ENCODE measurements around the gene WSCD2.

The WSCD2 gene

GRCh38 chr12:108097160-108097911 lies 31.8 kb upstream of the WSCD2 start:
- H3K27me3 ChIP-seq (ENCODE audit: insufficient read depth, low read length): no peaks in the 10 kb centered on the region
- no peak overlapping the region for H3K9ac ChIP-seq (ENCODE audit: low read depth, low read length)
- H3K4me1 ChIP-seq (ENCODE audit: insufficient read depth, low read length): no peaks in the 10 kb centered on the region; the same call in 1 of the 2 replicates
- H3K36me3 ChIP-seq (ENCODE audit: insufficient read depth, low read length): no peaks in the 10 kb centered on the region
- H3K9me3 ChIP-seq (ENCODE audit: insufficient read depth, low read depth, low read length): no peaks in the 10 kb centered on the region
- 88% methylated on average over 3 of the region's 3 CpGs for WGBS
- no peak overlapping the region for H3K27ac ChIP-seq (ENCODE audit: low read depth, low read length)
- no peak overlapping the region for H3K4me3 ChIP-seq (ENCODE audit: low read length)

- H3K4me3 ChIP-seq (ENCODE audit: low read length): no peak overlapping the region
- WGBS: 95% methylated on average over 8 of the region's 8 CpGs
- H3K9me3 ChIP-seq (ENCODE audit: insufficient read depth, low read depth, low read length): no peaks in the 10 kb centered on the region
- no peak overlapping the region for H3K27ac ChIP-seq (ENCODE audit: low read depth, low read length)
- H3K36me3 ChIP-seq (ENCODE audit: insufficient read depth, low read length): no peaks in the 10 kb centered on the region
- H3K9ac ChIP-seq (ENCODE audit: low read depth, low read length): no peak overlapping the region
- H3K4me1 ChIP-seq (ENCODE audit: insufficient read depth, low read length): no peaks in the 10 kb centered on the region; the same call in 1 of the 2 replicates
- no peaks in the 10 kb centered on the region for H3K27me3 ChIP-seq (ENCODE audit: insufficient read depth, low read length)
Observed at GRCh38 chr12:108098374-108098773, 30.7 kb upstream of the WSCD2 start.

GRCh38 chr12:108099073-108099472 lies 30.0 kb upstream of the WSCD2 start:
- H3K9me3 ChIP-seq (ENCODE audit: insufficient read depth, low read depth, low read length): no peaks in the 10 kb centered on the region
- H3K9ac ChIP-seq (ENCODE audit: low read depth, low read length): no peak overlapping the region
- 88% methylated on average over 2 of the region's 3 CpGs for WGBS
- no peak overlapping the region for H3K4me3 ChIP-seq (ENCODE audit: low read length)
- H3K27ac ChIP-seq (ENCODE audit: low read depth, low read length): no peak overlapping the region
- H3K36me3 ChIP-seq (ENCODE audit: insufficient read depth, low read length): no peaks in the 10 kb centered on the region
- H3K4me1 ChIP-seq (ENCODE audit: insufficient read depth, low read length): no peaks in the 10 kb centered on the region; the same call in 1 of the 2 replicates
- H3K27me3 ChIP-seq (ENCODE audit: insufficient read depth, low read length): no peaks in the 10 kb centered on the region

DNA sequence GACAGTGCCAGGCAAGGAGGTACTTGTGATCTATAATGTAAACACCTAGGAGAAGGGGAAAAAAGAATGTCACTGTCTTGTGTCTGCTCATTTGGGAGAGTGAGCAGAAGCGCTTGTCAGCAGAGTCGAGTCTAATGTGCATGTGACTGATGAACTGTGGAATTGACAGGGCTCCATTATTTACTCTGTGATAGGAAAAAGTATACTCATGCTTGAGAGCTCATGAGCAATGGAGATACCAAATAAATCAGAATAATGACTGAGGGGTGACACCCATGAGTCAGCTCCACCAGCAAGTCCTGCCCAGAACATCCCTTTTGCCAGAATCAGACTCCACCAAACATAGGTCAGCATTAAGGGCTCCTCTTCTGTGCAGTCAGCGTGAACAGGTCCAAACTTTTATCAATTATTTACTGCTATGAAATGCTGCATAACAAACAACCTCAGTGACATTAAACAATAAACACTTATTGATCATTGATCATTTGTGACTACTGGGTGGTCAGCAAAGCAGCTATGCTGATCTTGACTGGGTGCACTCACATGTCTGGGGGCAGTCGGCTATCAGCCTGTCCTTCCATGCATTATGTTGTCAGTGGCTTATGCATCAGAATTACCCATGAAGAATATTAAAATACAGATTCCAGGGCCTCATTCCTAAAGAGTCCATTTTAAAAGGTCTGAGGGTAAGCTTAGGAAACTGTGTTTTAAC lies 29.2 kb upstream of the WSCD2 start:
- H3K4me3 ChIP-seq (ENCODE audit: low read length): no peak overlapping the region
- no peaks in the 10 kb centered on the region for H3K36me3 ChIP-seq (ENCODE audit: insufficient read depth, low read length)
- no peak overlapping the region for H3K9ac ChIP-seq (ENCODE audit: low read depth, low read length)
- H3K27ac ChIP-seq (ENCODE audit: low read depth, low read length): no peak overlapping the region
- no peaks in the 10 kb centered on the region; the same call in 1 of the 2 replicates for H3K4me1 ChIP-seq (ENCODE audit: insufficient read depth, low read length)
- WGBS: 93% methylated on average over 4 of the region's 4 CpGs
- H3K27me3 ChIP-seq (ENCODE audit: insufficient read depth, low read length): no peaks in the 10 kb centered on the region
- H3K9me3 ChIP-seq (ENCODE audit: insufficient read depth, low read depth, low read length): no peaks in the 10 kb centered on the region

- H3K9me3 ChIP-seq (ENCODE audit: insufficient read depth, low read depth, low read length): no peaks in the 10 kb centered on the region
- H3K9ac ChIP-seq (ENCODE audit: low read depth, low read length): no peak overlapping the region
- no peaks in the 10 kb centered on the region for H3K27me3 ChIP-seq (ENCODE audit: insufficient read depth, low read length)
- H3K4me1 ChIP-seq (ENCODE audit: insufficient read depth, low read length): no peaks in the 10 kb centered on the region; the same call in 1 of the 2 replicates
- no peak overlapping the region for H3K27ac ChIP-seq (ENCODE audit: low read depth, low read length)
- H3K4me3 ChIP-seq (ENCODE audit: low read length): no peak overlapping the region
- no peaks in the 10 kb centered on the region for H3K36me3 ChIP-seq (ENCODE audit: insufficient read depth, low read length)
- 80% methylated on average over 3 of the region's 3 CpGs for WGBS
Observed at GRCh38 chr12:108101605-108102175, 27.4 kb upstream of the WSCD2 start.

- H3K36me3 ChIP-seq (ENCODE audit: insufficient read depth, low read length): no peaks in the 10 kb centered on the region
- no peaks in the 10 kb centered on the region for H3K27me3 ChIP-seq (ENCODE audit: insufficient read depth, low read length)
- WGBS: 47% methylated on average over 1 of the region's 1 CpG
- H3K27ac ChIP-seq (ENCODE audit: low read depth, low read length): no peak overlapping the region
- H3K4me3 ChIP-seq (ENCODE audit: low read length): no peak overlapping the region
- no peak overlapping the region for H3K9ac ChIP-seq (ENCODE audit: low read depth, low read length)
- H3K4me1 ChIP-seq (ENCODE audit: insufficient read depth, low read length): no peaks in the 10 kb centered on the region; the same call in 1 of the 2 replicates
- H3K9me3 ChIP-seq (ENCODE audit: insufficient read depth, low read depth, low read length): no peaks in the 10 kb centered on the region
Observed at GRCh38 chr12:108102363-108102762, 26.7 kb upstream of the WSCD2 start.

- Histone ChIP-seq H3K9me3 (ENCODE audit: insufficient read depth, low read depth, low read length) (no peaks in the 10 kb centered on the region), H3K36me3 (ENCODE audit: insufficient read depth, low read length) (no peaks in the 10 kb centered on the region), H3K27ac (ENCODE audit: low read depth, low read length) (no peak overlapping the region), H3K27me3 (ENCODE audit: insufficient read depth, low read length) (no peaks in the 10 kb centered on the region), H3K4me3 (ENCODE audit: low read length) (no peak overlapping the region), H3K9ac (ENCODE audit: low read depth, low read length) (no peak overlapping the region), H3K4me1 (ENCODE audit: insufficient read depth, low read length) (no peaks in the 10 kb centered on the region; the same call in 1 of the 2 replicates)
Observed at GRCh38 chr12:108103087-108103486, 26.0 kb upstream of the WSCD2 start.

DNA sequence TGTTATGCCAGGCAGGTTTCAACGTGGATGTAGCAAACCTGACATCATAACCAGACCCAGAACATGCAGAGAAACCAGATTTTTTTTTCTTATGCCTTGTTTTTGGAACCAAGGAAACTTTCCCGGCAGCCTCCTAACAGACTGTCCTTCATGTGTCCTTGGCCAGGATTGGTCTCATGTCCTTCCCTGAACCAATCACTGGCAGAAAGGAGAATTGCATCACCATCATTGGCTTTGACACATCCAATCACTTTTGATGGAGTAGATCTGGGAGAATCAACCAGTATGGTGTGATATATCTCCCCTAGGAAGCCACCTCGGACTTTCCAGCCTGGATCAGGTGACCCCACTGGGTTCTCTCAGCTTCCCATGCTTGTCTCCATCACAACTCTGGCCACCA lies 25.6 kb upstream of the WSCD2 start:
- Histone ChIP-seq H3K9me3 (ENCODE audit: insufficient read depth, low read depth, low read length) (no peaks in the 10 kb centered on the region), H3K9ac (ENCODE audit: low read depth, low read length) (no peak overlapping the region), H3K4me3 (ENCODE audit: low read length) (no peak overlapping the region), H3K4me1 (ENCODE audit: insufficient read depth, low read length) (no peaks in the 10 kb centered on the region; the same call in 1 of the 2 replicates), H3K27me3 (ENCODE audit: insufficient read depth, low read length) (no peaks in the 10 kb centered on the region), H3K27ac (ENCODE audit: low read depth, low read length) (no peak overlapping the region), H3K36me3 (ENCODE audit: insufficient read depth, low read length) (no peaks in the 10 kb centered on the region)
- 90% methylated on average over 3 of the region's 3 CpGs for WGBS

GRCh38 chr12:108104657-108105056 lies 24.4 kb upstream of the WSCD2 start:
- Histone ChIP-seq H3K4me1 (ENCODE audit: insufficient read depth, low read length) (no peaks in the 10 kb centered on the region; the same call in 1 of the 2 replicates), H3K27me3 (ENCODE audit: insufficient read depth, low read length) (no peaks in the 10 kb centered on the region), H3K4me3 (ENCODE audit: low read length) (no peak overlapping the region), H3K27ac (ENCODE audit: low read depth, low read length) (no peak overlapping the region), H3K9me3 (ENCODE audit: insufficient read depth, low read depth, low read length) (no peaks in the 10 kb centered on the region), H3K9ac (ENCODE audit: low read depth, low read length) (no peak overlapping the region), H3K36me3 (ENCODE audit: insufficient read depth, low read length) (no peaks in the 10 kb centered on the region)
- 94% methylated on average over 1 of the region's 1 CpG for whole genome bisulfite sequencing

- H3K4me1 ChIP-seq (ENCODE audit: insufficient read depth, low read length): no peaks in the 10 kb centered on the region
- 95% methylated on average over 1 of the region's 1 CpG for WGBS
- no peak overlapping the region for H3K27ac ChIP-seq (ENCODE audit: low read depth, low read length)
- no peaks in the 10 kb centered on the region for H3K27me3 ChIP-seq (ENCODE audit: insufficient read depth, low read length)
- no peaks in the 10 kb centered on the region for H3K9me3 ChIP-seq (ENCODE audit: insufficient read depth, low read depth, low read length)
- H3K4me3 ChIP-seq (ENCODE audit: low read length): no peak overlapping the region
- no peak overlapping the region for H3K9ac ChIP-seq (ENCODE audit: low read depth, low read length)
- no peaks in the 10 kb centered on the region for H3K36me3 ChIP-seq (ENCODE audit: insufficient read depth, low read length)
Observed at GRCh38 chr12:108106599-108106998, 22.5 kb upstream of the WSCD2 start.

DNA sequence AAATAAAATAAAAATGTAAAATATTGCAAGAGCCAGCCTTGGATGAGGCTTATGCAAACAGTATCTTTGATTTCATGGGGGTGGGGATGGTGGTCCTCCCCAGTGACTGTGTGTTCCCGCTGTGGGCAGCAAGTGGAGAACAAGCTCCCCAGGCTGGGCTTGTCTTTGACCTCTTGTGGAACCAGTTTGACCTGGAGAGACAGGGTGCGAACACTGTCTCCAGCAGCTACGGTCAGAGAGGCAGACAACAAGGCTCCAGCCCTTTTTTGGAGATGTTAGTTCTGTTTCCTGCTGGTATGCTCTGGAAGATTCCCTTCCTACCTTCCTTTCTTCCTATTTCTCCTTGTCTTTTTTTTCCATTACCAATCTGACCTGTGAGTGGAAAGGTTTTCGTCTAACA lies 21.8 kb upstream of the WSCD2 start:
- Histone ChIP-seq H3K9ac (ENCODE audit: low read depth, low read length) (no peak overlapping the region), H3K36me3 (ENCODE audit: insufficient read depth, low read length) (no peaks in the 10 kb centered on the region), H3K27ac (ENCODE audit: low read depth, low read length) (no peak overlapping the region), H3K4me1 (ENCODE audit: insufficient read depth, low read length) (peaks cover under 1% of the 10 kb centered on the region; the same call in 1 of the 2 replicates), H3K9me3 (ENCODE audit: insufficient read depth, low read depth, low read length) (no peaks in the 10 kb centered on the region), H3K27me3 (ENCODE audit: insufficient read depth, low read length) (no peaks in the 10 kb centered on the region), H3K4me3 (ENCODE audit: low read length) (no peak overlapping the region)
- 90% methylated on average over 4 of the region's 4 CpGs for WGBS

Data from HUES64 (cell line).